Measurements from ENCODE around the gene FOSL2.

The FOSL2 gene

GRCh38 chr2:28413152-28413898 lies 20.7 kb downstream of the FOSL2 start:
- H3K4me3 ChIP-seq (ENCODE audit: low read length), result no peak overlapping the region
- no peak for TF ChIP-seq ZNF274 (IDR thresholded peaks at IDR 0.05; ENCODE audit: low read depth, low read length)

DNA sequence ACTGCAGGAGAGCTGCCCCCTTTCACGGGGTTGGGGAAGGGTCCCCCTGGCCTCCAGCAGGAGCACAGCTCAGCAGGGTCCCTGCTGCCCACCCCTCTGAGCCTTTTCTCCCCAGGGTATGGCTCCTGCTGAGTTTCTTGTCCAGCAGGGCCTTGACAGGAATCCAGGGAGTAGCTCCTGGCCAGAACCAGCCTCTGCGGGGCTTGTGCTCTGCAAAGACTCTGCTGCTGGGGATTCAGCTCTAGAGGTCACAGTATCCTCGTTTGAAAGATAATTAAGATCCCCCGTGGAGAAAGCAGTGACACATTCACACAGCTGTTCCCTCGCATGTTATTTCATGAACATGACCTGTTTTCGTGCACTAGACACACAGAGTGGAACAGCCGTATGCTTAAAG lies 21.2 kb downstream of the FOSL2 start:
- no peak overlapping the region for H3K4me3 ChIP-seq (ENCODE audit: low read length)
- no peak for TF ChIP-seq ZNF274 (IDR thresholded peaks at IDR 0.05; ENCODE audit: low read depth, low read length)

DNA sequence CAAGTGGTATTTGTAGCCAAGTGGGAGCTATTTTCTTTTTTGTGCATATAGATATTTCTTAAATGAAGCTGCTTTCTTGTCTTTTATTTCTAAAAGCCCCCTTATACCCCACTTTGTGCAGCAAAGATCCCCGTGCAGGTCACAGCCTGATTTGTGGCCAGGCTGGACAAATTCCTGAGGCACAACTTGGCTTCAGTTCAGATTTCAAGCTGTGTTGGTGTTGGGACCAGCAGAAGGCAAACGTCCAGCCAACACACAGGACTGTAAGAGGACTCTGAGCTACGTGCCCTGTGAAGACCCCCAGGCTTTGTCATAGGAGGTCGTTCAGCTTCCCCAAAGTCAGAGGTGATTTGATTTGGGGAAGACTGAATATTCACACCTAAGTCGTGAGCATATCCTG lies 21.9 kb downstream of the FOSL2 start:
- H3K4me3 ChIP-seq (ENCODE audit: low read length), result no peak overlapping the region
- no peak for TF ChIP-seq ZNF274 (IDR thresholded peaks at IDR 0.05; ENCODE audit: low read depth, low read length)

DNA sequence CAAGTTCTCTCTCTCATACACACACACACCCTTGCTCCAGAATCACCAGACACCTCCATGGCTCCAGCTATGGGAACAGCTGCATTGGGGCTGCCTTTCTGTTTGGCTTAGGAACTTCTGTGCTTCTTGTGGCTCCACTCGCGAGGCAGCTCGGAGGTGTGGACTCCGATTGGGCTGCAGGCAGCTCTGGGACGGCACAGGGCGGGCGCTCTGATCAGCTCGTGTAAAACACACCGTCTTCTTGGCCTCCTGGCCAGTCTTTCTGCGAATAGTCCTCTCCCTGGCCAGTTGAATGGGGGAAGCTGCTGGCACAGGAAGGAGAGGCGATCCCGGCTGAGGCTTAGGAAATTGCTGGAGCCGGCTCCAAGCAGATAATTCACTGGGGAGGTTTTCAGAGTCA lies 22.4 kb downstream of the FOSL2 start:
- no peak overlapping the region for H3K4me3 ChIP-seq (ENCODE audit: low read length)
- TF ChIP-seq ZNF274 (IDR thresholded peaks at IDR 0.05; ENCODE audit: low read depth, low read length), result no peak

- no peak for TF ChIP-seq ZNF274 (IDR thresholded peaks at IDR 0.05; ENCODE audit: low read depth, low read length)
Observed at GRCh38 chr2:28415715-28416114, 23.1 kb downstream of the FOSL2 start.

GRCh38 chr2:28419003-28419402 lies 26.3 kb downstream of the FOSL2 start:
- no peak for TF ChIP-seq ZNF274 (IDR thresholded peaks at IDR 0.05; ENCODE audit: low read depth, low read length)

More at GRCh38 chr2:28415715-28416114, 23.1 kb downstream of the FOSL2 start:
- H3K4me3 ChIP-seq (ENCODE audit: low read length), result no peak overlapping the region

DNA sequence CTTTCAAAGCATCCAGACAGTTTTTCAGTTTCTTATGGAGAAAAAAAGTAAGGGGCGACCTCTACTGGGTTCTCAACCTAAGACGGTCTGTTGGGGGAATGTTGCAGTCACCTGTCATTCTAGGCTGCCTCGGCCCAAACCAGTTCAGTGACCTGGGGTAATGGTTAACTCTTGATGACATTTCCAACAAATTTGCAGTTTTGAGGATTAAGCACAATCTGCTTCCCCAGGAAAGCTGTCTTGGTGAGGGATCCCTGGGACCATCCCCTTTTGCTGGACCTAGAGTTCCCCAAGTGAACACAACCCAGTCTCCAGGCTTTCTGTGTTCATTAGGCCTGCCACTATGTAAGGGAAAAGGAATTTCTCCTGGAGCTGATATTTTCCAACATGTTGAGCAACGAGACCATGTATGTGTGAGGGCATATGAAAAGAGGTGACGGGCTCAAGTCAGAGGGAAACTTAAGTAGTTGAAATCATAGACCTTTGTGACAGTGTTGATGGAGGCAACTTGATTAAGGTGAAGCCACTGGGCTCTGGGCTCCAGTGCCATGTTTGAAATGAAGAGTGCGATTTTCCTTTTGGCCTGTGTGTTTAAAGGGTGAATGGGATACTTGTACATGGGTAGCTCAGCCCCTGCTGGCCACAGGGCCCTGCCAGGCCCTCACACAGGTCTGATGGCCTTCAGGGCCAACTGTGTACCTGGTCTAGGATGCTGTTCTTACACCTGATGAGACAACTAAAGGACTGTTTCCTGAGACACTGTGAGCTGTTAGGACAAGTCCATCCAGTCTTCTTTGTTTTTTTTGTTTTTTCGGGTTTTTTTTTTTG lies 27.0 kb downstream of the FOSL2 start:
- TF ChIP-seq ZNF274 (IDR thresholded peaks at IDR 0.05; ENCODE audit: low read depth, low read length), result no peak

More at GRCh38 chr2:28419003-28419402, 26.3 kb downstream of the FOSL2 start:
- H3K4me3 ChIP-seq (ENCODE audit: low read length), result no peak overlapping the region

GRCh38 chr2:28420722-28421121 lies 28.1 kb downstream of the FOSL2 start:
- no peak for TF ChIP-seq ZNF274 (IDR thresholded peaks at IDR 0.05; ENCODE audit: low read depth, low read length)
- H3K4me3 ChIP-seq (ENCODE audit: low read length), result no peak overlapping the region

More for the DNA sequence above, 27.0 kb downstream of the FOSL2 start:
- H3K4me3 ChIP-seq (ENCODE audit: low read length), result no peak overlapping the region

GRCh38 chr2:28422908-28423741 lies 30.5 kb downstream of the FOSL2 start:
- no peak for TF ChIP-seq ZNF274 (IDR thresholded peaks at IDR 0.05; ENCODE audit: low read depth, low read length)
- no peak overlapping the region for H3K4me3 ChIP-seq (ENCODE audit: low read length)

- no peak overlapping the region for H3K4me3 ChIP-seq (ENCODE audit: low read length)
- no peak for TF ChIP-seq ZNF274 (IDR thresholded peaks at IDR 0.05; ENCODE audit: low read depth, low read length)
Observed at GRCh38 chr2:28423856-28424605, 31.4 kb downstream of the FOSL2 start.

DNA sequence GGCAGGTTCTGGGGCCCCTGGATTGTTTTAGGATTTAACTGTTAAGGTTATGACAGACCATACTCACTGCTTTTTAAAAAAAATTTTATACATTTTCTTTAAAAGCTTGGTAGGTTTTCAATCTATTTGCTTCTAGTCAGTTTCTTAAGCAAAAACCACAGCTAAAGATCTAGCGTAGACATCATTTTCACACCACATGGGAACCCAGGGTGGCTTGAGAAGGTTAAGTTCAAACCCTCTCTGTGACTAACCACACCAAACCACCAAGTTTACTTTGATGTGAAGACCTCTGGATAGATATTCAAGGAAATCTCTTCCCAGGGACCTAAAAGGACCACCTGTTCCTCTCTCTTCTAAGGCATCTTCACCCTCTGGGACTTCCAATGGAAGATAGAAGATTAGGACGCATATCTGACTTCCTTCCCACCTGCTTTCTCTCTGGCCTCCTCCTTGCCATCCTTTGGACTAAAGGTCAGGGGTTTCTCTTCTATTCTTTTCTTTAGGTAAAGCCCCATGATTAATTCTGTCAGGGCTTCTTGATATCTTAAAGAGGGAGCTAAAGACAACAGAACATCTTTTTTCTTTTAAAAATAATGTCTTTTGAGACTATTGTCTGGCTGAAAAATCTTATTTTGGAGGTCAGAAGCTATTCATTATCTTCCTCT lies 32.3 kb downstream of the FOSL2 start:
- no peak overlapping the region for H3K4me3 ChIP-seq (ENCODE audit: low read length)
- TF ChIP-seq ZNF274 (IDR thresholded peaks at IDR 0.05; ENCODE audit: low read depth, low read length), result no peak

DNA sequence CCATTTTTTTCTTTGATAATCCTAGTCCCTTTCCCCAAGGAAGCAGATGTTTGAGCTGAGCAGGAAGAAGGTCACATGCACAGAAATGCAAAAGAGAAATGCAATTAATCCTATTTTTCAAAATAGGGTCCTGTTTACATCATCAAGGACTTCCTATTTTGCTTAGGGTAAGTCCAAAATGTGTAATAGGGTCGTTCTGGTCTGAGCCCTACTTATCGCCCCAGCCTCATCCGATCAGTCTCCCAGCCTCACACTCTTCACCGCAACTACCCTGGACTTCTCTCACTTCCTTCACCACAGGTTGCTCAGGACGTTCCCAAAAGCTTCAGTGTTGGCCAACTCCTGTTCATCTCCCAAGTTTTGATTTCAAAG lies 32.8 kb downstream of the FOSL2 start:
- no peak for TF ChIP-seq ZNF274 (IDR thresholded peaks at IDR 0.05; ENCODE audit: low read depth, low read length)
- no peak overlapping the region for H3K4me3 ChIP-seq (ENCODE audit: low read length)

DNA sequence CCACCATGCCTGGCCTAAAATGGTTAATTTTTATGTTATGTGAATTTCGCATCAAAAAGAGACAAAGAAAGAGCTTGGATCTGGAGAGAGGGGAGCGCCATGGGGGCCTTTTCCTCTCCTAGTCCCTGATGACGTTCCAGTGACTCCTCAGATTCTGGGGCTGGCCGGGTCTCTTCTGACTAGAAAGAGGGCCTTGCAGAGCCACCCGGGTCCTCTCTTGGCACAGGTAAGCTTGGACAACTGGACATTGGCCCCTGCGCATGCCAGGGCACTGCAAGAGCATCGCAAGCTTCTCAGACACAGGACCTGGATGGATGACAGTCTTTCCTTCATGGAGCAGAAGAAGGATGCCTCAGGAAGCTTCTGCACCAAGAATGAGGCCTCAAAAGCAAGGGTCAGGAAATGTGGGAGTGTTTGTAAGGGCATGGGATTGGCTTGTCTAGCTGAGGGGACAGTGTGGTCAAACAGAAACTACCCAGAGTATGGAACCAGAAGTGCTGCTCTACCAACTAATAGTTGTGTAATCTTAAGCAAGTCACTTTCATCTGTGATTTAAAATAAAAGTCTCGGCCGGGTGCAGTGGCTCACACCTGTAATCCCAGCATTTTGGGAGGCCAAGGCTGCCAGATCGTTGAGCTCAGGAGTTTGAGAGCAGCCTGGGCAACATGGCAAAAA lies 35.2 kb downstream of the FOSL2 start:
- no peak for TF ChIP-seq ZNF274 (IDR thresholded peaks at IDR 0.05; ENCODE audit: low read depth, low read length)
- H3K4me3 ChIP-seq (ENCODE audit: low read length), result no peak overlapping the region

Data from GM08714 (cell line).